ENCODE data around the gene TMEM218.

TMEM218 gene
- total RNA-seq: 8.4 reads per million, percentile 28 among the genes with 10 or more reads in this experiment

GRCh38 chr11:125111343-125112207 lies at the start of gene TMEM218:
TSS of gene TMEM218 (minus strand) at chr11:125111626. CDS start at chr11:125102241, 9,385 bp downstream.
- DNase-seq: peak; percentile 88

DNA sequence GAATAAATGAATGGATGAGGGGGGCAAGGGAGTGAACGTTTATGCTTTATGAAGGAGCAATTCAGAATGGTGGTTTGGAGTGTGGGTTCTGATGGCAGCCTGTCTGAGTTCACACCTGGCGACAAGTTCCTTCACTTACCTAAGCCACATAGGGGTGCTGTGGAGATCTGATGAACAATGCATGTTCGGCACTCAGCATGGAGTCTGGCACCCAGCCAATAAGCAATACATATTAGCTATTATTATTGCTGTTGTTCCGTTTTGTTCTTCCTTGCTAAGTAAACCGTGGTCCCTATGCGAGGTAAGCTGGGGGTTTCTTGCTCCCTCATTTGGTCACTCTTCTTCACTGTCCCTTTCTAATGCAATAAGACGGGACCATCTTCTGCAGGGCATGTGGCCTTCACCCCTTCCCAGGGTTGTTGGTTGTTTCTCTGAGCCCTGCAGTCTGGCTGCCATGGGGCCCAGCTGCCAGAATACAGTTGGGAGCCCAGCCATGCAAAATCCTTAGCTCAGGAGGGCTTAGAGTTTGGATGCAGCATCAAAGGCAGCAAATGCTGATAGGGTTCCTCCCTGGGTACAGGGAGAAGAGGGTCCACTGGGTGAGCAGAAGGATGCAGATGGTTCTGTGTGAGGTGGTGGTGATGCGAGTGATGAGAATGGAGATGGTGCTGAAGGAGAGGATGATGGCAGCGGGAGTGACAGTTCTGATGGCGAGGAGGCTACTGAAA lies 46.7 kb upstream of the TMEM218 start:
- no peak for DNase-seq

DNA sequence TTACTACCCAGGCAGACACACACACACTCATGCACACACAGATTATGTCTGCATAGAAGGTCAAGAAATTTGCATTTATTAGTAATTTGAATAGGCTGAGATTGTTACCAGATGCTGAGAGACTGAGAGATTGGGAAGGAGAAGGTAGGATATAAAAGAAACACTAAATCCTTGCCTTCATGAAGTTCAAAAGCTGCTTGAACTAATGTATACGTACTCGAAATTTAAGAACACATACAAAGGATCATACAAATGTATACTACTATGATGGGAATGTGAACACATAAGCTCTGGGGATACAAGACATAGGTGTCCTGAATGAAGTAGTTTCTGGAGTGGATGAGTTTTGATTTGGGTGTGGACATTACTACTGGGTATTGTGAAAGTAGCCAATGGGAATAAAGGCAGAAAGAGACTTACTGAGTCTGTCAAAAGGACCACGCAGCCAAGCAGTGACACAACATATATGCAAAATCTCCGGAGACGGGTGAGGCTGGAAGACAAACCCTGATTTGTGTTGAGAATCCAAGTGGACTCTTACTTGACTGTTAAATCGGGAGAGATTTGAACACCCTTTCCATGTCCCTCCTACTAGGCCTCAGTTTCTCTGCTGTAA lies 45.8 kb upstream of the TMEM218 start:
- no peak for DNase-seq

DNA sequence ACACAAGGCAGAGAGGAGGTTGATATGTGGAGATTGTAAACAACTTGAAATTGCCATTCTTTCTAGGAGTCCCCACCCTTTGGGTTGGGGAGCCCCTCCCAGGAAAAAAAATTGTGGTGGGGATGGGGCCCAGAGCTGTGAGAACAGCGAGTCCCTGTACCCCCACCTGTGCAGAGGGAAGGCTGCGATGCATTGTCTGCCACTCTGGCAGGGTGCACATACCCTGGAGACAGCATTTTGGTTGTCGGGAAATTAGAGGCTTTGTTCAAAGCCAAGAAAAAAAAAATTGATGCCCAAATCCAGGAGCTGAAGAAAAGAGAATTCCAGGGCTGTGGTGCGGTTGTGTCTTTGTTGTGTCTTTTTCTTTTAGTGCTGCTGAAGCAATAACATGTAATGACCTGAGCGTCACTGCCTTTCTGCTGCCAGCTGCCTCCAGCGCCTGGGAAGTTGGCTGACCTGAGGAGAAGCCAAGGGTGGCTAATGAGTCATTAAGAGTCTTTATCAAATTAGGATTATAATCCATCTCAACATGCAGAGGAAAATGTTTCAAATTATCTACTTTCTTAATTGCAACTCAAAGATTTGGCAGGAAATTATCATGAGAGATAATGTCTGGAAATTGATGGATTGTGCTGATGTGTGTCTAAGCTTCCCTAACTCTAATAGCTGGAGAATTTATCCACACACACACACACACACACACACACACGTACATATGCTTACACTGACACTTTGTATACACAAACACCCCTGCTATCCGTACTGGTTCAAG lies 45.1 kb upstream of the TMEM218 start:
- DNase-seq: no peak

DNA sequence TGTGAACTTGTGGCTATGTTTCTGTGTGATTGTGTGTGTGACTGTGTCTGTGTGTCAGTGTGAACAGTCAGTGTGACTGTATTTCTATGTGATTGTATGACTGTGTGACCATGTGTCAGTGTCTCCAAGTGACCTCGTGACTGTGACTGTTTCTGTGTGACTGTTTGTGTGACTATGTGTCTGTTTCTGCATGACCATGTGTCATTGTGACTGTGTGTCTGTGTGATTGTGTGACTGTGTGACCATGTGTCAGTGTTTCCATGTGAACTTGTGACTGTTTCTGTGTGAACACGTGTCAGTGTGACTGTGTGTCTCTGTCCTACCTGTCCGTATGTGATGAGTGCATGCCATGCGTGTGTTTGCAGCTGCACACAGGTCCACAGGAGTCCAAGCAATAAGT lies 44.3 kb upstream of the TMEM218 start:
- no peak for DNase-seq

GRCh38 chr11:125155100-125155444 lies 43.6 kb upstream of the TMEM218 start:
- DNase-seq: no peak

- no peak for DNase-seq
Observed at GRCh38 chr11:125154378-125155099, 43.1 kb upstream of the TMEM218 start.

GRCh38 chr11:125153837-125154236 lies 42.4 kb upstream of the TMEM218 start:
- no peak for DNase-seq

DNA sequence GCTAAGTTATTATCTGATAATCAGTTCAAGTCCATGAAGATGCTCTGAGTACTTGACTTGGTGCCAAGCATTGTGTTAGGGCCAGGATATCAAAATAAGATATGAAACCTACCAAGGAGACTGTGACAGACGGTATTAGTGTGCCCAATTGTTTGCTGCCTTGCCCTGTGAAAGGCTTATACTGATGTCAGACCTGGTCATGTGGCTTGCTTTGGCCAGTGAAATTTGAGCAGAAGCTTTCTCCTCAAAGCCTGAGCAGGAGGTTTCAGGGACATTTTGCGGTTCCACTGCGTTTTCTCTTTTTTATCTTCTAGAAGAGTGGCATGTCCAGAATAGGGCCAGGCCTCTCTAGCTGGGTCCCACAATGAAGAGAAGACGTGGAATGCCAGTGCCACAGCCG lies 37.3 kb upstream of the TMEM218 start:
- DNase-seq: no peak

DNA sequence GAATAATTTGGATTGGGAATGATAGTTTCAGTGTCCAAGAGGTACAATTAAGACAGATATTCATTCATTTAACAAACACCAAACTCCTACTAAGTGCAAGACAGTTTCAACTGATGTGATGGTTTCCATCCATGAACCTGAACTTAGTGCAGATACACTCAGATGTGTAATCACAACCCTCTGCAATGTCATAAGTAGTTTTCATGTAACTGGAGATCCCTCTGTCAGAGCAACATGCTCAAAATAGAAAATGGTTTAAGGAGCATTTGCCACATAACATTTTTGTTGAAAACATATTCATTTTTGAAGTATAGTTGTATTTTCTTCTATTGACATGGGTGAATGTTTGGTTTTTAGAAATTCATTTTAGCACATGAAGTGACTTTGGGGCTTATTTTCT lies 36.6 kb upstream of the TMEM218 start:
- DNase-seq: no peak

DNA sequence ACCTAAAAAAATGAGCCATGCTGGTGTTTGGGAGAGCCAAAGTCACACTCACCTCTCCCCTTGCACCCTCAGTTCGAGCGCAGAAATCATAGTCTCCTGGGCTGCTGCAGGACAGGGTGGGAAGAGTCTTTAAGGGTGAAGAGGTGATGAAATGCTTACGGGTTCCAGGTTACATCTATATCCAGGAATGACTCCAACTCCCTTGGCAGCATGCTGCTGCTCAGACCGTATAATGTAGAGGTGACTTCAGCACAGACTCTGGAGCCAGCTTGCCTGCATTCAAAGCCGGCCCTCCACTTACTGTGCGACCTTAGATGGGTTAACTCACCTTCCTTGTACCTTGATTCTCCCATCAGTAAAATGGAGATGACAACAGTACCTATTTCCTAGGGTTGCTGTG lies 35.9 kb upstream of the TMEM218 start:
- DNase-seq: no peak

GRCh38 chr11:125146232-125146631 lies 34.8 kb upstream of the TMEM218 start:
- no peak for DNase-seq

DNA sequence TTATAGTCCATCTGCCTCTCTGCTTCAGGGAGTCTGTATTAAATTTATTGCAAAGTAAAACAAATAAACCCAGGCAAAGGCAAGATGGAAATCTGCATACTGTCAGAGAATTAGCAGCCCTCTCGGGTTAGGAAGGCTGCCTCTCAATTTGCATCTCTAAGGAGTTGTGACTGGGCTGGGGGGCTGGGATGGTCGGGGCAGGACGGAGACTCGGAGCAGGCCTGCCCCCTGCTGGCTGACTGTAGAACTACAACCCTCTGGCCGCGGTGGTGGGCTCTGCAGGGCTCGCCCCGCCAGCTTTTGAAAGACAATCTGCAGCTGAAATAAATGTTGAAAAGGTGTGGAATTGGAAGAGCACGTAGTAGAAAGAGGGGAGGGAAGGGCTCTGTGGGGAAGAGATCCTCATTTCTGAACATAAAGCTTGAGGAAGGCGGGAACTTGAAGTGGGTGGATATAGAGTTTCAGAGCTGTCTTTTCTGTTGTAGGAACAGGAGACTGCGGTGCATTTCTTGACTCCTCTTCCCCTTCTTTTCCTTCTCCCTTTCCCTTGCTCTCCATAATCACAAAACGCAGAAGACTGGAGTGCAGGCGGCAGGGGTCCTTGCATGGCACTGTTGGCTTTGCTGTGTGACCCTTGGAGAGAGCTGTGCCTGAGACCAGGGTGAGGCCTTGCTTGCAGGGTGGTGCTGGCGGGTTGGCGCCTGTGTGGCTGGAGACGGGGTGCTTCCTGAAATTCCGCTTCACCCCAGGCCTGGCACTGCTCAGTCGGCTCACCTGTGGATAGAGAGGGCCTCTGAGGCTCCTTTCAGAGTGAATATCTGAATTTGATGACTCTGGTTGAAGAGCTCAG lies 30.5 kb upstream of the TMEM218 start:
- DNase-seq: peak; percentile 52

DNA sequence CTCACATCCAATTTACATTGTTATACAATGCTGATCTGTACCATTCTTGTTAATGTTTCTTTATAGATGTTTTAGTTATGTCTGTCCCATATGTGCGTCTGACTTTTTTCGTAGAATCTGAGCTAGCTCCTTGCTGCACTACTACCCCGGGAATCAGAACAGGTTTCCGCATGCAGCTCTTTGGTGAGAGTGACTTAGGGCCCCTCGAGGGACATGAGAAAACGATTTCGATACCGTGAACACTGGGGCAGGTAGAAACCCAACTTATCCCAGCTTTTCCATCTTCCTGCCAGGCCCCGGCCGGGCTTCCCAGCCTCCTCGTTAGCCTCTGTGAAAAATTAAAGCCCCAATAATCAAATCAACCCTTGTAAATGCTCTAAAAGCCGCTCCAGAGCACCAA lies 29.8 kb upstream of the TMEM218 start:
- no peak for DNase-seq

DNA sequence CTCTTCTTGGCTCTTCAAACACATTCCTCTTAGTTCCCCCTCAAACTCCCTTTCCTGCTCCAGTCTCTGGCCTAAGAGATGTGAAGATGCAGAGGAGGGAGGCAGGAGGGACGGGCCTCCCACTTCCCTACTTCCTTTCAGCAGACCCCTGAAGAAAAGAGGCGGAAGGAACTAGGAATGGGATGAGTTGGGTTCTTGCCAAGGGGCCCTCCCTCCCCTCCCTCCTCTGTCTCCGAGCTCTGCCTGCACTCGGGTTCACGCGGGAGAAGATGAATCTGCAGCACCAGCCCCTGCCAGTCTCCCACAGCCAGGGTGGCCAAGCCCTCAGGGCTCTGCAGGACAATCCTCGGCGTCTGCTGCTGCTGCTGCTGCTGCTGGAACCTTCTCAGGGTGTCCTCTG lies 28.8 kb upstream of the TMEM218 start:
- no peak for DNase-seq

DNA sequence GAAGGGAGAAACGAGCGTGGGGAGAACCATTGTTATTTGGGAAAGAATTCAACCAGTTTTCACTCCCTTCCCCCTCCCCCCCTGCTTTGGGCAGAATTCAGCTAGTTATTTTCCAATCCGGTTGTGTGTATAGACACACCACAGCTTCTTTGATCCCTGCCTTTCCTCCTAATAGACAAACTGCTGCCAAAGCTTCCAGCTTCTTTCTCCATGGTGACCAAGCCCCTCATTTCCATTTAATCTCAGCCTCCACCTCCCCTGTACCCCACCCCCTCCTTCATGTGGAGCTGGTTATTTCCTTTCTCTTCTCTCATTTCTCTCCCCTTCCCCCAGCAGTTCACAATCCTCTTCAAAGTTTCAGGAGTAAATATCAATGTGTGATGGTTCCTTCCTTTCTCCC lies 28.4 kb upstream of the TMEM218 start:
- DNase-seq: no peak

DNA sequence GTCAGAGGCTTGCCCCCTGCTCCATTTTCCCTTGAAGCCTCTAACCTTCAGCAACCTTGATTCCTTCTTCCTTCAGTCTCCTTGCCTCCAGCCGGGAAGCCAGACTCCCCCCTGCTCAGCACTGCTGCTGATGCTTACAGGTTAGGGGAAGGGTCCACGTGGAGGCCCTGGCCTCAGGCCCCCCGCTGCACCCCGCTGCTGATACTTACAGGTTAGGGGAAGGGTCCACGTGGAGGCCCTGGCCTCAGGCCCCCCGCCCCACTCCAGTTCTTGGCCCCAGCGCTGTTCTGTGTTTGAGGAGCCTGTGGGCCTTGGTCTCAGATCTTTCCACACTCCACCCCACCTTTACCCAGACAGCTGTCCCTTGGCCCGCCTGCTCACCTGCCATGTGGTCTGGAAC lies 27.5 kb upstream of the TMEM218 start:
- DNase-seq: no peak

DNA sequence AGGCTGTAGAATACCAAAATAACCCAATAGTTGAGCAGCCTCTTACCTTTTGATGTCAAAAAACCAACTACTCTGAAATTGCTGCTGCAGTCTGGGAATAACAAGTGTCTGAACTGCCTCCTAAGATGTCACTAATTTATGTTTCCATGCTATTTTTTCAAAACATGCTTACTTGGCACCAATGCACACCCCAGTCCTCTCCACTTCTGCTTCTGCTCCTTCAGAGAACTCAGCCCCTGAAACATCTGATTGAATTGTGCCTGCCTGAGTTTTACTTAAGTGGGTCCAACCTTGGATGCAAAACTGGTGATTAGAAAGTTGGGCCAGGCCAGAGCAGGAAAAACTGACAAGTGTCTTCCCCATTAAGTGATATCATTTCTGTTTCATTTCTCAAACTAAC lies 24.6 kb upstream of the TMEM218 start:
- DNase-seq: no peak

- no peak for DNase-seq
Observed at GRCh38 chr11:125132596-125132995, 21.2 kb upstream of the TMEM218 start.

DNA sequence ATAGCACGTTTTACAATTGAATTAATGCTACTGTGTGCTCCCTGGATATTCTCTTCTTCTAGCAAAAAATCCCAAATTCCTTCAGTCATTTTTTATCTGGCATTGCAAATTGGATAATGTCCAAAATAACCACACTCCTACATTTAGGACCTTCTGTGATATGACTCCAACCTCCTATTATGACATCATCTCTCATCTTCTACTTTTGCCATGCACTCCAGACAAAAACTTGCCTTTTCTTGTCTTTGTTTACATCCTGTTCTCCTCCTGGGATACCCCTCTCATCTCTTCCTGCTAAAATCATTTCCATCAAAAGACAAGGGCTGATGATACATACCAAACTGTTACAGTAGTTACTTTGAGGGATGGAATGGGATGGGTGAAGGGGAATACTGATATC lies 20.6 kb upstream of the TMEM218 start:
- no peak for DNase-seq

DNA sequence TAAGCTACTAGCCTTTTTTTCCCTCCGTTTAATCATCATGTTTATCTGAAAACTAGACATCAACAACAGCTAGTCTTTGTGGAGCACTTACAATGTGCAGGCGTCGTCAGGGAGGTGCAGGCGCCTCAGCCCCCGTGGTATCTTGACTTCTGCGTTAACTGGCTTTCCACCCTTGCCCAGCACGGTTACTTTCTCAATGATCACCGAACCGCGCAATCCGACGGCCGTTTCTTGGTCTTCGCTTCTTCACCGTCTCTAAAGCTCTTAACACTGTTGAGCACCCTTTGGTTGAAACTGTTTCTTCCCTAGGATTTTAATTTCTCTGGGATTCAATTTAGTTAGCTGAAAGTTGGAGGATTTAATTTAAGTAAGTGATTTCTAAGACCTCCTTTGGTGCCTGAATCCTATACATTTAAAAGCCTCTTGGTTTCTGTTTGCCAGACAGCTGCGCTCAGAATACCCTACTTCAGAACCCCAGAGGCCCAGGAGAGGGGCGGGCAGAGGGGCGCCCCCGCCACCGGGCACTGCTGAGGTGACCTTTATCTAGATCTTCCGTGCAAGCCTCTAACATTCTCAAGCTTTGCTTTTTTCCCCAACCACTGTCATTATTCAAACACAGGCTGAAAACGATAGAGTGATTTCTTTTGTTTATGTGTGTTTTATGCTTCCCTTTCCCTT lies 18.0 kb upstream of the TMEM218 start:
- DNase-seq: no peak
